ENCODE data around the gene CRISPLD2. TPM values are rescaled to one million over a fixed set of nuclear protein-coding genes. Genes with fewer than 3 reads are reported as not detected.

The CRISPLD2 gene
- total RNA-seq, 1 donor from 2014 or later: 9.0 TPM

- Mint-ChIP-seq H3K36me3 (ENCODE audit: unreplicated experiment) (peaks cover 4% of the 10 kb centered on the region), H3K27ac (ENCODE audit: unreplicated experiment) (no peak overlapping the region), H3K4me3 (ENCODE audit: unreplicated experiment) (no peak overlapping the region), H3K4me1 (ENCODE audit: low read depth, unreplicated experiment) (peaks cover 4% of the 10 kb centered on the region), H3K27me3 (ENCODE audit: unreplicated experiment) (peaks cover 7% of the 10 kb centered on the region), H3K9me3 (ENCODE audit: unreplicated experiment) (peaks cover 9% of the 10 kb centered on the region)
- DNase-seq: no peak
- no peak for TF ChIP-seq CTCF (IDR thresholded peaks at IDR 0.05; ENCODE audit: partially characterized antibody, unreplicated experiment)
Measured at GRCh38 chr16:84947022-84947421, 127.2 kb downstream of the CRISPLD2 start.

GRCh38 chr16:84947996-84948850 is 128.4 kb downstream of the CRISPLD2 start:
- Mint-ChIP-seq H3K4me1 (ENCODE audit: low read depth, unreplicated experiment) (peaks cover 6% of the 10 kb centered on the region), H3K9me3 (ENCODE audit: unreplicated experiment) (peaks cover 7% of the 10 kb centered on the region), H3K27ac (ENCODE audit: unreplicated experiment) (no peak overlapping the region), H3K36me3 (ENCODE audit: unreplicated experiment) (peaks cover 4% of the 10 kb centered on the region), H3K27me3 (ENCODE audit: unreplicated experiment) (peaks cover 5% of the 10 kb centered on the region), H3K4me3 (ENCODE audit: unreplicated experiment) (no peak overlapping the region)
- TF ChIP-seq CTCF (IDR thresholded peaks at IDR 0.05; ENCODE audit: partially characterized antibody, unreplicated experiment): no peak
- DNase-seq: no peak

- Mint-ChIP-seq H3K36me3 (ENCODE audit: unreplicated experiment) (peaks cover 4% of the 10 kb centered on the region), H3K27ac (ENCODE audit: unreplicated experiment) (no peak overlapping the region), H3K4me3 (ENCODE audit: unreplicated experiment) (no peak overlapping the region), H3K9me3 (ENCODE audit: unreplicated experiment) (peaks cover 5% of the 10 kb centered on the region), H3K4me1 (ENCODE audit: low read depth, unreplicated experiment) (peaks cover 11% of the 10 kb centered on the region), H3K27me3 (ENCODE audit: unreplicated experiment) (peaks cover 5% of the 10 kb centered on the region)
- no peak for TF ChIP-seq CTCF (IDR thresholded peaks at IDR 0.05; ENCODE audit: partially characterized antibody, unreplicated experiment)
- no peak for DNase-seq
Measured at GRCh38 chr16:84948851-84949610, 129.2 kb downstream of the CRISPLD2 start.

GRCh38 chr16:84949772-84950436 is 130.1 kb downstream of the CRISPLD2 start:
- Mint-ChIP-seq H3K4me1 (ENCODE audit: low read depth, unreplicated experiment) (peaks cover 11% of the 10 kb centered on the region), H3K36me3 (ENCODE audit: unreplicated experiment) (no peaks in the 10 kb centered on the region), H3K27me3 (ENCODE audit: unreplicated experiment) (peaks cover 2% of the 10 kb centered on the region), H3K27ac (ENCODE audit: unreplicated experiment) (no peak overlapping the region), H3K9me3 (ENCODE audit: unreplicated experiment) (peaks cover 4% of the 10 kb centered on the region), H3K4me3 (ENCODE audit: unreplicated experiment) (no peak overlapping the region)
- no peak for DNase-seq
- TF ChIP-seq CTCF (IDR thresholded peaks at IDR 0.05; ENCODE audit: partially characterized antibody, unreplicated experiment): no peak
